Measurements from ENCODE around the gene OR10H1. TPM values are rescaled to one million over a fixed set of nuclear protein-coding genes. Genes with fewer than 3 reads are reported as not detected.
"Not testable (repeated sequence)": the region's sequence is repeated elsewhere in the genome, so short reads cannot be mapped to it uniquely, and the experiment has no call there.

OR10H1 gene
- total RNA-seq, 6 experiments from 2014 or later = not detected

DNA sequence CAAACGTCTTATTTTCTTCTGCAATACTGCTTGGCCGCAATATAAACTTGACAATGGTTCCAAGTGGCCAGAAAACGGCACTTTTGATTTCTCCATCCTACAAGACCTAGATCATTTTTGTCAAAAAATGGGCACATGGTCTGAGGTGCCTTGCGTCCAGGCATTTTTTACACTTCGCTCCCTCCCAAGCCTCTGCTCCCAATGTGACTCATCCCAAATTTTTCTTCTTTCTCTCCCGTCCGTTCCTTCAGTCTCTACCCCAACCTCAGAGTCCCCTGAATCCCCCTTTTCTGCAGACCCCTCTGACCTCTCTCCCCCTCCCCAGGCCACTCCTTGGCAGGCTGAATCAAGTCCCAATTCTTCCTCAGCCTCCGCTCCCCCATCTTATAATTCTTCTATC is 14.3 kb upstream of the OR10H1 start:
- Histone ChIP-seq H3K27me3 (no peaks in the 10 kb centered on the region), H3K4me3 (no peak overlapping the region), H3K9me3 (no peaks in the 10 kb centered on the region), H3K27ac (no peak overlapping the region), H3K4me1 (no peaks in the 10 kb centered on the region), H3K36me3 (no peaks in the 10 kb centered on the region)
- TF ChIP-seq POLR2A (IDR thresholded peaks at IDR 0.05) = no peak
- TF ChIP-seq, protein P1, sequence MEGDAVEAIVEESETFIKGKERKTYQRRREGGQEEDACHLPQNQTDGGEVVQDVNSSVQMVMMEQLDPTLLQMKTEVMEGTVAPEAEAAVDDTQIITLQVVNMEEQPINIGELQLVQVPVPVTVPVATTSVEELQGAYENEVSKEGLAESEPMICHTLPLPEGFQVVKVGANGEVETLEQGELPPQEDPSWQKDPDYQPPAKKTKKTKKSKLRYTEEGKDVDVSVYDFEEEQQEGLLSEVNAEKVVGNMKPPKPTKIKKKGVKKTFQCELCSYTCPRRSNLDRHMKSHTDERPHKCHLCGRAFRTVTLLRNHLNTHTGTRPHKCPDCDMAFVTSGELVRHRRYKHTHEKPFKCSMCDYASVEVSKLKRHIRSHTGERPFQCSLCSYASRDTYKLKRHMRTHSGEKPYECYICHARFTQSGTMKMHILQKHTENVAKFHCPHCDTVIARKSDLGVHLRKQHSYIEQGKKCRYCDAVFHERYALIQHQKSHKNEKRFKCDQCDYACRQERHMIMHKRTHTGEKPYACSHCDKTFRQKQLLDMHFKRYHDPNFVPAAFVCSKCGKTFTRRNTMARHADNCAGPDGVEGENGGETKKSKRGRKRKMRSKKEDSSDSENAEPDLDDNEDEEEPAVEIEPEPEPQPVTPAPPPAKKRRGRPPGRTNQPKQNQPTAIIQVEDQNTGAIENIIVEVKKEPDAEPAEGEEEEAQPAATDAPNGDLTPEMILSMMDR (IDR thresholded peaks at IDR 0.05) = no peak
- 75% methylated on average over 6 of the region's 8 CpGs for WGBS (ENCODE audit: insufficient coverage, low coverage, low lambda C conversion rate, missing lambda C conversion rate)
- ATAC-seq (no peak), DNase-seq (no peak)
- intact Hi-C loops (cut with DNase I) = no loop called here

DNA sequence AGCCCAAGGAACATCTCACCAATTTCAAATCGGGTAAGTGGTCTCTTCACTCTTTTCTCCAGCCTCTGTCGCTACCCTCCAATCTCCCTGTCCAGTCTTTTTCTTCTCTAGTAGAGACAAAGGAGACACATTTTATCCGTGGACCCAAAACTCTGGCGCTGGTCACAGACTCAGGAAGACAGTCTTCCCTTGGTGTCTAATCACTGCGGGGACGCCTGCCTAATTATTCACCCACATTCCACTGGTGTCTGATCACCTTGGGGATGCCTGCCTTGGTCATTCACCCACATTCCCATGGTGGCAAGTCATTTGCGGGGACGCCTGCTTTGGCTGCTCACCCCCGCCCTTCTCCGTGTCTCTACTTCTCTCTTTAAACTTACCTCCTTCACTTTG is 13.8 kb upstream of the OR10H1 start:
- H3K27ac ChIP-seq = no peak overlapping the region
- no peaks in the 10 kb centered on the region for H3K36me3 ChIP-seq
- DNase-seq (no peak), ATAC-seq (no peak)
- TF ChIP-seq, protein P1 (IDR thresholded peaks at IDR 0.05) = no peak
- no peak for TF ChIP-seq POLR2A (IDR thresholded peaks at IDR 0.05)
- no peak overlapping the region for H3K4me3 ChIP-seq
- intact Hi-C loops (cut with DNase I) = no loop called here
- no peaks in the 10 kb centered on the region for H3K9me3 ChIP-seq
- H3K4me1 ChIP-seq = no peaks in the 10 kb centered on the region
- H3K27me3 ChIP-seq = no peaks in the 10 kb centered on the region
- 72% methylated on average over 10 of the region's 10 CpGs for WGBS (ENCODE audit: insufficient coverage, low coverage, low lambda C conversion rate, missing lambda C conversion rate)

DNA sequence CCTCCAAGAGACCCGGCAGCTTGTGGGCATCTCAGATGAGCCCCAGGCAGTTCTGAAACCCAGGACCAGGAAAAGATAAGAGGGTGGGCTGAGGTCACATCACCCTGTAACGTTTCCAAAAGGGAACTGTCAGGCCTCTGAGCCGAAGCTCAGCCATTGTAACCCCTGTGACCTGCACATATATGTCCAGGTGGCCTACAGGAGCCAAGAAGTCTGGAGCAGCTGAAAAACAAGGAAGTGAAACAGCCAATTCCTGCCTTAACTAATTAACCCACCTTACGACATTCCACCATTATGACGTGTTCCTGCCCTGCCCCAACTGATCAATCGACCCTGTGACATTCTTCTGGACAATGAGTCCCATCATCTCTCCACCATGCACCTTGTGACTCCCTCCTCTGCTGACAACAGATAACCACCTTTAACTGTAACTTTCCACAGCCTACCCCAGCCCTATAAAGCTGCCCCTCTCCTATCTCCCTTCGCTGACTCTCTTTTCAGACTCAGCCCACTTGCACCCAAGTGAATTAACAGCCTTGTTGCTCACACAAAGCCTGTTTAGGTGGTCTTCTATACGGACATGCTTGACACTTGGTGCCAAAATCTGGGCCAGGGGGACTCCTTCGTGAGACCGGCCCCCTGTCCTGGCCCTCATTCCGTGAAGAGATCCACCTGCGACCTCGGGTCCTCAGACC is 13.3 kb upstream of the OR10H1 start:
- H3K4me1 ChIP-seq; H3K27me3 ChIP-seq; H3K4me3 ChIP-seq; H3K36me3 ChIP-seq; H3K9me3 ChIP-seq; DNase-seq; H3K27ac ChIP-seq; intact Hi-C loops (cut with DNase I); ATAC-seq: not testable (repeated sequence)
- WGBS (ENCODE audit: insufficient coverage, low coverage, low lambda C conversion rate, missing lambda C conversion rate) = 64% methylated on average over 9 of the region's 13 CpGs

DNA sequence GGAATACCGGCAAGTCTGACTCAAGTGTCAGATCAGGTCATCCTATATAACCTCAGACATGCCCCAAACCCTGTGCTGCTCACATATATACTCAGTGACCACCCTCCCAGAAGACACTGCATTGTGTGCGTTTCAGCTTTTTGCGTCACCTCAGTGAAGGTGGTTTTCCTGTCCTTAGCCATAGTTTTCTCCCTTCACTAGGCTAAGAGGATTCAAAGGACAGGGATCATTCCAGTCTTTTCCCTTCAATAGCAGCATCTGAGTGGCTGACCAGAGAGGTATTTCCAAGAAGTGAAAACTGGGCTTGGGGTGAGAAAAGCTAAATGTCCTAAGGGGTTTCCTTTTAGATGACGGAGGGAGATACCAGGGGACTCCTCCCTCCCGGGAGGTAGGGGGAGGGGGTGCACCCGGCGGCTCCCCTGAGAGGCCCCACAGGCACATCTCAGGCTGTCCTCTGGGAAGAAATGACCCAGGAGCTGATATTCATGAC is 12.7 kb upstream of the OR10H1 start:
- Histone ChIP-seq H3K4me3 (no peak overlapping the region), H3K9me3 (no peaks in the 10 kb centered on the region), H3K27me3 (no peaks in the 10 kb centered on the region), H3K27ac (no peak overlapping the region), H3K4me1 (no peaks in the 10 kb centered on the region), H3K36me3 (no peaks in the 10 kb centered on the region)
- ATAC-seq (no peak), DNase-seq (no peak)
- no peak for TF ChIP-seq POLR2A (IDR thresholded peaks at IDR 0.05)
- TF ChIP-seq, protein P1 (IDR thresholded peaks at IDR 0.05) = no peak
- intact Hi-C loops (cut with DNase I) = no loop called here
- WGBS (ENCODE audit: insufficient coverage, low coverage, low lambda C conversion rate, missing lambda C conversion rate) = 77% methylated on average over 4 of the region's 7 CpGs

DNA sequence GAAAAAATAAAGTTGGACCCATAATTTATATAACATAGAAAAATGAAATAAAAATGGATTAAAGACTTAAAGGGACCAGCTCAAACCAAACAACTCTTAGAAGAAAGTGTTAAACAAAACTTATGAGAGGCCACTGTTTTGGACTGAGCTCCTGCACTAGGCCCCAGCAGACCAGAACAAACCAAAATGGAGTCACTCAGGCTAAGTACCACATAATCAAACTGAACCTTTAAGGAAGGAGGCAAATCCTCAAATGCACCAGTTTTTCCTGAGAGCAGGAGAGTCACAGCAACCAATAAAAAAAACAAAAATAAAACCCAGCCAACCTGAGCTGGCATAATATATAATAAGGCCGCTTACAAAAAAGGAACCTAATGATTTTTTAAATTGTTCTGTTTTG is 10.3 kb upstream of the OR10H1 start:
- 80% methylated on average over 1 of the region's 1 CpG for WGBS (ENCODE audit: insufficient coverage, low coverage, low lambda C conversion rate, missing lambda C conversion rate)
- Histone ChIP-seq H3K4me3 (no peak overlapping the region), H3K4me1 (no peaks in the 10 kb centered on the region), H3K27me3 (no peaks in the 10 kb centered on the region), H3K36me3 (no peaks in the 10 kb centered on the region), H3K27ac (no peak overlapping the region), H3K9me3 (no peaks in the 10 kb centered on the region)
- intact Hi-C loops (cut with DNase I) = no loop called here
- TF ChIP-seq POLR2A (IDR thresholded peaks at IDR 0.05) = no peak
- TF ChIP-seq, protein P1 (IDR thresholded peaks at IDR 0.05) = no peak
- no peak for ATAC-seq
- no peak for DNase-seq

Measured in right lobe of liver (tissue), 6 donors.